ENCODE data around the gene TRIM5.
"Not testable (repeated sequence)": the region's sequence is repeated elsewhere in the genome, so short reads cannot be mapped to it uniquely, and the experiment has no call there.

The TRIM5 gene

DNA sequence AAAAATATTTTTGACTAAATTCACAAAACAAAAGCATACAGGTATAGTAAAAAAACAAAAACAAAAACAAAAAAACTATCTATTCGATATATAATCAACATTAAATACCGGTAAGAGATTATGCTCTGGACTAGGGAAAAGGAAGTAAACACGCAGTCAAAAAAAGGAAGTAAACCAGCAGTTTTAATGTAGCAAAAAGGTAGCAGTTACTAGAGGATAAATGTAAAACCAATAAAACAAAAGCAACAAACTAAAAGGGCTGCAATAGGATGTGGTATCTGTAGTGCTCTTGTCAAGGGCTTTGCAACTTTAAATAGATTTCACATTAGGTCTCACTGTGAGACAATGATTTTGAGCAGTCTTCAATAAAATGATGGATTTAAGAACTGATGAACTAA is 7.1 kb upstream of the TRIM5 start:
- no peak for TF ChIP-seq CTCF (IDR thresholded peaks at IDR 0.05; ENCODE audit: low read depth, low read length, missing control alignments)
- no peaks in the 10 kb centered on the region for H3K27me3 ChIP-seq (replicated peaks)
- no peak overlapping the region for H3K27ac ChIP-seq
- H3K36me3 ChIP-seq (replicated peaks): peaks cover 10% of the 10 kb centered on the region
- in situ Hi-C loops (cut with HindIII; ENCODE audit: low pct_ligation_motif_present, low sequenced_read_pairs): loop anchor here (25.0 kb wide), 1 partner anchor 105 kb away; the partner anchor contains the start of genes OR52B6 and TRIM6
- DNase-seq: no peak
- no peak overlapping the region for H3K4me3 ChIP-seq (ENCODE audit: low read depth, low read length)

DNA sequence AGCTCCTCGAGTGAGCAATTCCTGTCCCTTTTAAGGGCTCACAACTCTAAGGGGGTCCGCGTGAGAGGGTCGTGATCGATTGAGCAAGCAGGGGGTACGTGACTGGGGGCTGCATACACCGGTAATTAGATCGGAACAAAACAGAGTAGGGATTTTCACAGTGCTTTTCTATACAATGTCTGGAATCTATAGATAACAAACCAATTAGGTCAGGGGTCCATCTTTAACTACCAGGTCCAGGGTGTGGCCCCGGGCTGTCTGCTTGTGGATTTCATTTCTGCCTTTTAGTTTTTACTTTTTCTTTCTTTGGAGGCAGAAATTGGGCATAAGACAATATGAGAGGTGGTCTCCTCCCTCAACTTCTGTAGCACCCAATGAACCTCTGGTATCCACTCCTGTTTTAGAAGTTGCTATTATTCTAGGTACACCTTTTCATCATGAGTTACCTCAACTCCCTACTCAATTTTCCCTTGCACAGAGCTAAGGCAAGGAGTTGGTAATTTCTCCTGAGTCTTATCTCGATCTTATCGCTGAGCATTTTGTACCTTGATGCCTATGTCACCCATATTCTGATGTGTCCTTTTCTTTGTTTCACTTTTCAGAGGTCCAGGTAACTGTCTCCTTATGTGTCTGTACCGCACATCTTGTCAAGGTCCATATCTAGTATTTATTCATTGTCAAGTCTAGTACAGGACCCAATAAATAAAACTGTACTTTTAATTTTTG is 6.5 kb upstream of the TRIM5 start:
- in situ Hi-C loops (cut with HindIII; ENCODE audit: low pct_ligation_motif_present, low sequenced_read_pairs): loop anchor here (25.0 kb wide), 1 partner anchor 104 kb away; the partner anchor contains the start of genes OR52B6 and TRIM6
- DNase-seq; H3K4me3 ChIP-seq (ENCODE audit: low read depth, low read length); H3K27ac ChIP-seq; H3K27me3 ChIP-seq (replicated peaks); H3K36me3 ChIP-seq (replicated peaks): not testable (repeated sequence)

DNA sequence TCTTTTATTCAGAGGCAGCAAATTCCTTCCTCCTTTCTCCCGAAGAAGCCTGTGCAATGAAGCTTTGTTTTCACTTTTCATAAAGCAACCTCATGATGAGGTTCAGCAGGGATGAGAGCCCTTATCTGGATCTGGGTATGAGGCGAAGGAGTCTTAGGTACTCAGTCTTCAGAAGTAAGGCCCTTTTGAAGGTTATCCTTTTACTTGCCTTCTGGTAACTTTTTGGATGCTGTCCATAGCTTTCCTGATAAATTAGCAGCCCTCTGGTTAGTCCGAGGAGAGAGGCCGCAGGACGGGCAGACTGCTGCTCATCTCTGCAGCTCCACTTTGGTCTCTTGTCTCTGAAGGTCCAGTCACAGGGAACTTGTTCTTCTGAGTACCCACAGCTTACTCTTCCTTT is 5.9 kb upstream of the TRIM5 start:
- no peak for TF ChIP-seq CTCF (IDR thresholded peaks at IDR 0.05; ENCODE audit: low read depth, low read length, missing control alignments)
- Histone ChIP-seq H3K27me3 (replicated peaks) (no peaks in the 10 kb centered on the region), H3K36me3 (replicated peaks) (no peaks in the 10 kb centered on the region), H3K27ac (peak overlapping the region; percentile 79), H3K4me3 (ENCODE audit: low read depth, low read length) (peak overlapping the region; percentile 26)
- in situ Hi-C loops (cut with HindIII; ENCODE audit: low pct_ligation_motif_present, low sequenced_read_pairs): loop anchor here (25.0 kb wide), 1 partner anchor 103 kb away; the partner anchor contains the start of genes OR52B6 and TRIM6
- DNase-seq: no peak

DNA sequence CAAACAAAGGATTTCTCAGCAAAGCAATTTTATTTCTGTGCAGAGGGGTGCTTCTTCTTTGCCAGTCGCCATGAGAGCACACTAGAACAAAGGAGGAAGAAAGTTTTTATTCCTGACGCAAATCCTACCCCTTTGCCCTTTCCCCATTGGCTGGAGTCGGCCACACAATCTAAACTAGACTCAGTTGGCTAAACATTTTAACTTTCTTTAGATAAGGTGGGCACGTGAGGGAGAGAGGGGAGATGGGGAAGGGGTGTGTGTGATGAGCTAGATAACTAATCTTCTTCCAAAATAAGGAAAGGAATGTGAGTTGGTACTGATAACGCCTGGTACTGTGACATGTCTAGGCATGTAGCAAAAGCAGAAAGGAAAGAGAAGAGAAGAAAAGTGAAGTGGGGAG is 5.3 kb upstream of the TRIM5 start:
- peak; percentile 29 for DNase-seq
- no peak for TF ChIP-seq CTCF (IDR thresholded peaks at IDR 0.05; ENCODE audit: low read depth, low read length, missing control alignments)
- H3K27me3 ChIP-seq (replicated peaks): no peaks in the 10 kb centered on the region
- peak overlapping the region; percentile 26 for H3K4me3 ChIP-seq (ENCODE audit: low read depth, low read length)
- no peaks in the 10 kb centered on the region for H3K36me3 ChIP-seq (replicated peaks)
- in situ Hi-C loops (cut with HindIII; ENCODE audit: low pct_ligation_motif_present, low sequenced_read_pairs): loop anchor here (25.0 kb wide), 1 partner anchor 103 kb away; the partner anchor contains the start of genes OR52B6 and TRIM6
- H3K27ac ChIP-seq: peak overlapping the region; percentile 79

- DNase-seq: peak; percentile 66
- H3K27me3 ChIP-seq (replicated peaks): no peaks in the 10 kb centered on the region
- no peak for TF ChIP-seq CTCF (IDR thresholded peaks at IDR 0.05; ENCODE audit: low read depth, low read length, missing control alignments)
- in situ Hi-C loops (cut with HindIII; ENCODE audit: low pct_ligation_motif_present, low sequenced_read_pairs): loop anchor here (25.0 kb wide), 1 partner anchor 102 kb away; the partner anchor contains the start of genes OR52B6 and TRIM6
- H3K36me3 ChIP-seq (replicated peaks): no peaks in the 10 kb centered on the region
- peak within 1 kb of the TSS; percentile 79 for H3K27ac ChIP-seq
- H3K4me3 ChIP-seq (ENCODE audit: low read depth, low read length): peak within 1 kb of the TSS; percentile 26
Observed at GRCh38 chr11:5689551-5689983, 4.7 kb upstream of the TRIM5 start, which contains the start of gene TRIM22. TSS of gene TRIM22 (plus strand) at chr11:5689790. CDS start at chr11:5696233, 6,443 bp downstream.

- no peak overlapping the region for H3K4me3 ChIP-seq (ENCODE audit: low read depth, low read length)
- no peak for TF ChIP-seq CTCF (IDR thresholded peaks at IDR 0.05; ENCODE audit: low read depth, low read length, missing control alignments)
- no peaks in the 10 kb centered on the region for H3K36me3 ChIP-seq (replicated peaks)
- no peak overlapping the region for H3K27ac ChIP-seq
- no peak for DNase-seq
- in situ Hi-C loops (cut with HindIII; ENCODE audit: low pct_ligation_motif_present, low sequenced_read_pairs): loop anchor here (25.0 kb wide), 1 partner anchor 101 kb away; the partner anchor contains the start of genes OR52B6 and TRIM6
- H3K27me3 ChIP-seq (replicated peaks): no peaks in the 10 kb centered on the region
Observed at GRCh38 chr11:5688482-5688881, 3.6 kb upstream of the TRIM5 start.
